GM18868 (cell line): ENCODE measurements around the gene C4orf50.

Source experiments
- ATAC-seq: cut with Tn5 transposase; IDR thresholded peaks from one replicate; pipeline ENCODE4 v1.9.1; 2021; ENCODE audit warnings: mild to moderate bottlenecking, moderate library complexity; ENCODE audit not compliant: unreplicated experiment

C4orf50 gene

DNA sequence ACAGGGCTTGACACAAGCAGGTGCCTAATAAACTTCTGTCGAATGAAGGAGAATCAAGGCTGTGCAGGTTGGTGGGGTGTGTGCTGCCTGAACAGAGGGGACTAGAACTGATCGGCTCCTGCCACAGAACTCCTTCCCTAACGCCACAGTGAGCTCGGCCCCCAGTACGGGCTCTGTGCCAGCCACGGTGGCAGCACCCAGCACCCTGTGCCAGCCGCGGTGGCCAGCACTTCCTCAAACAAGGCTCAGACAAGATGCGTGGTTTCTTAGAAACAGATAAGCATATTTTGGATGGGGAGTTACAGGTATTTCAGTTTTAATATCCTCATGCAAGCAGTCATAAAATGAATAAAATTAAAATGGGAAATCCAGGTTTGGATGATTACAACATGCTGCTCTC lies 26.0 kb upstream of the C4orf50 start:
- no peak for ATAC-seq

DNA sequence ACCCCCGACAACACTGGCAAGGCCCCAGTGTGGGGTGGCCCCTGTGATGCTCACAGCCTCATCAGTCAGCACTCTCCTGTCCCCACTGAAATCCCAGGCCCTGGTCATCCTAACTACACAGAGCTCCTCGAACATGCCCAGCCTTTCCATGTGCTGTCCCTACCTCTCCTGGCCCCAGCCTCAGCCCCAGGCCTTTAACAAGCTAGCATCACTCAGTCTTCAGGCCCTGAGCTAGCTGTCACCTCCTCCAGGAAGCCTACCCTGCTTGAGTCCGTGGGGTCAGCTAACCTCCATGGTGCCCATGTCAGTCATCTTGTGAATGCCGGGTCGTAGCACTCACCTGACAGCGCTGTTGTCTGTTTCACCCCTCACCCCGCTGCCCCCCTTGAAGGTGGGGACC lies 25.6 kb upstream of the C4orf50 start:
- no peak for ATAC-seq

DNA sequence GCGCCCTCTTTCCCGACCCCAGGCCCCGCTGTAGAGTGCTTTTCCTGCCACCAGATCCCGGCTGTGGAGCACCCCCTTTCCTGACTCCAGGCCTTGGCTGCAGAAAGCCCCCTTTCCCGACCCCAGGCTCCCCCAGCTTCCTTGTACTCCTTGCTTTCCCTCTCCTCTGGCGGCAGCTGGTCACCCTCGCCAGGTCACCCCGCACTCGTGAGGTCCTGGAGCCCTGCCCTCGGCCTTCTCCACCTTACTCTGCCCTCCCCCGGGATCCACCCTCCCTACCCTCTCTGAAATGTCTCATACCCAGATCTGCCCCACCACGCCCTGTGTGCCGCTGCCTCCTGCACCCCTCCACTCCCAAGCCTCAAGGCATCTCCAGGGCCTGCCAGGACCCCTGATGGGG lies 25.0 kb upstream of the C4orf50 start:
- ATAC-seq, result no peak

DNA sequence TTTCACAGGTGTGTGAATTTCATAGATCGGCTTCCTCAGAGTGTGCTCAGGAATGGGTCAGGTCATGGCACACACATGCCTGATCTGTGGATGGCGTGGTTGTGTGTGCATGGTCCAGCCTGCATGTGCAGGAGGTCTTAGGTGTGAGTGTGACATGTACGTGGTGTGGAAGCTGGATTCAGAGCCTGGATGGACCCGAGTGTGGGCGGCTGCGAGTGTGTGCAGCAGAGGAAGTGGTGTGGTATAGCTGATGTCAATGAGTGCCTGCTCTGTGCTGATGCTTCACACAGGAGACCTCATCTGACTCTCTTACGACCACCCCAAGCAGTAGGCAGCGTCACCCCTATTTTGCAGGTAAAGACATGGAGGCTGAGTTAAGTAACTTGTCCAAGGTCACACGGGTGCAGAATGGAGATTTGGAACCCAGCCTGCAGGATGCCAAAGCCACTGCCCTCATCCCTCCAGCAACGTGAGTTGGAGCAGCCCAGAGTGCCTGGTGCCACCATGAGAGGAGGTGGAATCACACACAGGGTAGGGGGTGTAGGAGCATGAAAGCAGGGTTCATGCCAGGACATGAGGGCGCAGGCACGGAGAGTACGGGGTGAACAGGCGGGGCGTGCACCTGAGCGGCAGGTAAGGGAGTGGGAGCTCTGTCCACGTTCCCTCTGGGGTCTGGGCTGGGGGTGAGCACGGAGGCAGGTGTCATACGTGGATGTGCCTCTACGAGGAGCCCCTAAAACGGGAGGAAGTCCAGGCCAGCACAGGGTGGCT lies 24.2 kb upstream of the C4orf50 start:
- no peak for ATAC-seq

DNA sequence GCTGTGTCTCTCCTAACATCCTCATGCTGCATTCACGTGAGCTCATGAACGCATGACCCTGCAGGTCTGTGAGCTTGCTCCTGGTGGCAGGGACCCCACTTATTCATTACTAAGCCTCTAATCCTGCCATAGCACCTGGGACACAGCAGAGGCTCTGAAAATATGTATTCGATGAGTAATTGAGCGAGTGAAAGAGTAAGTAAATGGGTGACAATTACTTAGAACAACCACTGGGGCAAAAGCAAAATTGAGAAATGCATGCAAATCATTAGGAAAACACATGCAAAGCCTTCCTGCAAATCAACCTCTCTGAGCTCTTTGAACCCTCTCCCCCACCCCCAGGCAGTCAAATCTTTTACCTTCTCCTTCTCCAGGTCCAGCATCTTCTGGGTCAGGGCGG lies 23.6 kb upstream of the C4orf50 start:
- no peak for ATAC-seq

DNA sequence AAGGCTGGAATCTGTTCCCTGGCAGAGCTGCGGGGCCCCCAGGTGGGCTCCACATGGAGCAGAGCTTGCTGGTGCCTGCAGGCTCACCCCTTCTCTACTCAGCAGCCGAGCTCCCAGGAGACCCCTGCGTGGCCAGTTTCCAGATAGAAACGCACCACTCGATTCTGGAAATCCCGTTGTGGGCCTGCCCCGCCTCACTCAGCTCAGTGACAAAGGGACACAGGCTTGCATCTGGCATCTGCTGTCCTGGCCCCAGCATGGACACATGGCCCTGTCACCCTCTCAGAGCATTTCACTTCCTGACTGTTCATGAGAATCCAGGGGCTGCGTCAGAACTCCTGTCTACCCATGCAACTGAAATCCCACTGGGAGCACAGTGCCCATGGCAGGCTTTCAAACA lies 20.5 kb upstream of the C4orf50 start:
- ATAC-seq, result no peak

DNA sequence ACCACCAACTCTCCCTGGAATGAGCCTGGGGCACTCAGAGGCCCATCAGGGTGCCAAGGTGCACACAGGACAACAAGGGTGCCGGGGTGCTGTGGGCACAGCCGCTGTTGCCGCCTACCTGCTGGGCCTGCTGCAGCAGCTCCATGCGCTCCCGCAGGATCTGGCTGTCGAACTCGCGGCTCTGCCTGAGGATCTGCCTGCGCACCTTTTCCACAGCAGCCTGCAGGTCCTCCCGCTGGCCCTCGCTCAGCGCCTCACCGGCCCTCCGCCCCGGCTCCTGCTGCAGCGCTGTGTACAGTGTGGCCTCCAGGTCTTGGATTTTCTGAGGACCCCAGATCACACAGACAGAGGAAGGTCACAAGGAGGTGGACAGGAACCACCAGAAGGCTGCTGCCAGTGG lies 17.6 kb upstream of the C4orf50 start:
- ATAC-seq, result no peak

DNA sequence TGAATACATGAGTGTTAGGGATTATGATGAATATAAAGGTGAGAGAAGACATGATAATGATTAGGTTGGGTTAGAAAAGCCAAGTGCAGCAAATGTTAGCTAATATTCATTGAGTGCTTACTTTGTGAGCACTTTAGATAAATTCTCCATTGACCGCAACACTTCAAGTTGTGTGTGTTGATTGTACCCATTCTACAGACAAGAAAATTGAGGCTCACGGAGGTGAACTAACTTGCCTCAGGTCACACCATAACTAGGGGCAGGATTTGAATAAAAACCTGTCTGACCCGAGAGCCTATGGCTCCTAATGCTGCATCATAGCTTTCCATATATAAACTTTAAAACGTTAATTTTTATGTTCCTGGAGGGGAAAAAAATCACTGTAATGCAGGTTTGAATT lies 15.2 kb upstream of the C4orf50 start:
- no peak for ATAC-seq

DNA sequence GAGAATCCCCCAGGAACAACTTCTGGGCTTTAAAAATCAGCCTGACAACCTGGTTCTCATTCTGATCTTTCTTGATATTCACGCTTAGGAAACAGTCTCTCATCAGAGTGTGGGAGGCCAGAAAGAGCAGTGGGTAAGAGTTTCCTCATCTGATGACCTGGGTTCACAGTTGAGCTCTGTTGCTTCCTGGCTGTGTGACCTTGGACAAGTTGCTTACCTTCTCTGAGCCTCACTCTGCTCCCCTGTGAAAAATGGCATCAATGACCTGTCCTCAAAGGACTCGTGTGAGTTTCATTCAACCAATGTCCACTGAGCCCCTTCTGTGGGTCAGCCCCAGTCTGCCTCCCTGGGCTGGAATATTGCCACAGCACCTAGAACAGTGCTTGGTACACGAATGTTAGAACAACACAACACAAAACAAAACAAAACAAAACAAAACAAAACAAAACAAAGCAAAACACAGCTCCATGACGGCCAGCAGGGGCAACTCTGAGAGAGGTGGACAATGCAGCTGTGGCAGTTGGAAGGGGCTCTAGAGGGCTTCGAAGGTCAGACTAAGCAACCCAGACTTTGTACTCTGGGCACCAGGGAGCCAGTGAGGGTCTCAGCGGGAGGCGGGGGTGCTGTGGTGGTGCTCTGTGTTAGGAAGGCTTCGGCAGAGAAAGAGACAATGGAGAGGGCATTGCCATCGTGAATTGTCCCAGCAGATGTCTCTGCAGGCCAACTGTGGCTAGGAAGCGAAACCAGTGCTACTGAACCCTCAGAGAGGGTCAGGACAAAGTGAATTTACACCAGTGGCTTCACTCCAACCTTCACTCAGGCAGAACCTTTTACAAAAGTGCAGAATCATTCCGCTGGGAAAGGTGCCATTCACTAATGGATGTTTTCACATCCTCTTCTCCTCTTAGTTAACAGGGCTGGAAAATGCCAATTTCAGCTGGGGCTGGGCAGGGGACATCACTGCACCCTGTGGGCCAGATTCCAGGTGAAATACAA lies 14.3 kb upstream of the C4orf50 start:
- no peak for ATAC-seq

DNA sequence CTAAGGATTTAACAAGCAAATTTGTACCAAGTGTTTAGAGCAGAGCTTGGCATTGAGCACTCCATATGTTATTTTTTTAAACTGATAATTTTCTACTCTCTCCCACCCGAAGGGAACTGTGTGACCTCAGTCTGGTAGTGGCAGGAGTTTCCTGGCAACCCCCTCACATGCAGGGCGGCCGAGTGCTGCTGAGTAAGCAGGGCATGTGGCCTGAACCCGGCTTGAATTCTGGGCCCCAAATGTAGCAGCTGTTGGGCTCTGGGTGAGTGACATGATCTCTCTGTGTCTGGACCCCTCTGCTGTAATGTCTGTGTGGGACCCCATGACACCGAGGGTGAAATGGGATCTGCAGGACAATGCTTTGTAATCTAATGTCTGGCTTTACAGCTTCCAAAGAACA lies 13.6 kb upstream of the C4orf50 start:
- ATAC-seq, result no peak

DNA sequence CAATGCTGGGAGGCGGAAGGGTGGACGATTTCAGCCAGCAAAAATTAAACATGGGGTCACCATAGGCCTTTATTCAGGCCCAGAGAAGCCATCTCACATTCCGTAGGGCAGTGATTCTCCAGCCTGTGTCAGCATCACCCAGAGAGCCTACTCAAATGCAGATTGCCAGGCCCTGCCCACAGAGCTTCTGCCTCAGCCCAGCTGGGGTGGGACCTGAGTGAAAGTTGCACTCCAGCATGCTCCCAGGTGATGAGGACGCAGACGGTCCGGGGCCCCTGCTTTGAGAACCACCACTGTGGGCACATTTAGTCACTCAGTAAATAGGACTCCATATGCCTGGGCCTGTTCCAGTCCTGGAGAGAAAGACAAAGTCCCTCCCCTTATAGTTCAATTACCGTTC lies 12.4 kb upstream of the C4orf50 start:
- no peak for ATAC-seq

DNA sequence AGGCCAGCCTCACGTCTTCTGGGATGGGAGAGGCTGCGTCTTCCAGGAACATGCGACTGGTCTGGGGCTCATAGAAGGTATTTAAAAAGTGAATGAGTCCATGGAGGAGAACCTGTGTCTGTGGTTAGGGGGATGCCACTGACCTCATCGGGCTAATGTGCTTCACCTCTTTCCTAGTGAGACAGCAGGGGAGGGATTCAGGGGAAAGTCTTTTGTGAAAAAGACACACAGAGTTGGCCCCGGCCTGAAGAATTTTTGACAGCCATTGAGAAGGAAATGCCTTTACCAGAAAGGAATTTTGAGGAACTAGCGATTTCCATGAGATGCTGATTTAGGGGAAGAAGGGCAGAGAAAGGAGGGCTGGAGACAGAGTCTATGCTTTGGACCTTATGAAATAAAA lies 11.0 kb upstream of the C4orf50 start:
- ATAC-seq, result no peak

DNA sequence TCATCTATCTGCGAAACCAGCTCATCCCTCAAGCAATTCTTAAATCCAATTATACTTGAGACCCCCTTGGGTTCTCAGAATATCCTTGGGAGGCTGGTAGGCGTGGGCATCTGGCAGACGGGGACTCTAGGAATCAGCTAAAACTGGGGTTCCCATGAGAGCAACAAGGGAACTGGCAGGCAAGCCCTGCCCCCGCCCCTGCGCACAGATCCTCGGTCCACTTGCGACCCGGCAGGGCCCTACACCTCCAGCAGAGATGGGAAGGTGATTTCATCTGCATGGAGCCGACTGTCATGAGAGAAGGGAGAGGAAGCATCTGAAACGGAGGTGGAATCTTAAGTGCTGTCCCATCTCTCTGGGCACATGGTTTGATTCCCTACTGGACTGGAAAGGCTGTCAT lies 9.9 kb upstream of the C4orf50 start:
- ATAC-seq, result no peak

DNA sequence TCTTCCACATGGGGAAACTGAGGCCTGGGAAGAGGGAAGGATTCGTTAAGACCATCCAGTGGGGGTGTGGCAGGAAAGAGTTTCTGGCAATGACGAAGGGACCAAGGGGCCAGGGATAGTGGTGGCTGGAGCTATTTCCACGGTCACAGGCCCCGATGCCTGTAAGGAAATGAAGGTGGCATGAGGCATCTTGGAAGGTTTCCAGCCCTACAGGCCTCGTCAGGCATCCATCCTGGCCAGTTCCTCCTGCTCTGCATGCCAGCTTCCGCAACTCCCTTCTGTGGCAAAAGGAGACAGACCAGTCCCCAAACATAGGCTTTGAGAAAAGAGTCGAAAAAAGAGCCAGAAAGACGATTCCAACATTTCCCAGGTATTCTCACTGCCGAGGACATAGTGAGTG lies 9.2 kb upstream of the C4orf50 start:
- ATAC-seq, result no peak

DNA sequence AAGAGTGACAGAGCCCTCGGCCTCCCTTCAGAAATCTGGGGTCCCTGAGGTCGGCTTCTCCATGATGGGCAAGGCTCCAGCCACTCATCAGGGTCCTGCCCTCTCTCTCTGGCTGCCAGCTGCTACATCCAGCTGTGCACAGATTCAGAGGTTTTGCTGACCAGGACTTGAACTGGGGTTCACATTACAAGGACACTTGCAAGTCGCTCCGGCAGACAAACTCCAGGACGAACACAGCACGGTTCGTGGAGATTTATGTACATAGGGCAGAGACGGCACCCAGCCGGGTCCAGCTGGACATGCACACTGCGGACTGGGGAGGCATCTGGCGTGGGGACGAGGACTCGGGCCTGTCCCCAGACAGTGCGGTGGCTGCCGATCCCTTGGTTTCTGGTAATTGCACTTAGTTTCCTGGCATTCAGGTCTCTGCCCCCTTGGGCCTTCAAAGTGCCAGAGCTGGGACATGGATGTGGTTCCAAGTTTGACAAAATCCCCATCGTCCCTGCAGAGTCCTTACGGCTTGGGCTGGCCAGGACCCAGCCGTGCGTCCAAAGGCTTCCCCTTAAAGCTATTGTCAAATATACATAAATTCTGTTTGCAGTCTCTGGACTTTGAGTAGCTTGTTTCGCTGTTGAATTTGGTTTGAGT lies 6.2 kb upstream of the C4orf50 start:
- no peak for ATAC-seq

DNA sequence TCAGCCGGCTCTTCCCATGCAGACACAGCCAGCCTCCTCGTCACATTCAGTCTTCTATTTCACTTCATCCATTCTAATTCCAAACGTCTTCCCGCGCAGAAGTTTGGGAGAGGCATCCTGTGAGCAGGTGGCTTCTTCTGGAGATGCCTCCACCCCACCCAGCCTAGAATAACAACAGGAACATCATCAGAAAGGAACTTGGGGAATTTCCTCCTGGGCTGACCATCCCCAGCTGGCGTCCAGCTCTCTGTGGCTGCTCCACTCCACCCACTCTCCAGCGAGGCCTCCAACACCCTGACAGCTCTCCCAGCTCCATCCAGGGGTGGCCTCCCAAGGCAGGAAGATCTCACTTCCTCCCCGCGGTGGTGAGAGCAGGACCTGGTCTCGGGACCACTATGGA lies 5.5 kb upstream of the C4orf50 start:
- ATAC-seq, result no peak

DNA sequence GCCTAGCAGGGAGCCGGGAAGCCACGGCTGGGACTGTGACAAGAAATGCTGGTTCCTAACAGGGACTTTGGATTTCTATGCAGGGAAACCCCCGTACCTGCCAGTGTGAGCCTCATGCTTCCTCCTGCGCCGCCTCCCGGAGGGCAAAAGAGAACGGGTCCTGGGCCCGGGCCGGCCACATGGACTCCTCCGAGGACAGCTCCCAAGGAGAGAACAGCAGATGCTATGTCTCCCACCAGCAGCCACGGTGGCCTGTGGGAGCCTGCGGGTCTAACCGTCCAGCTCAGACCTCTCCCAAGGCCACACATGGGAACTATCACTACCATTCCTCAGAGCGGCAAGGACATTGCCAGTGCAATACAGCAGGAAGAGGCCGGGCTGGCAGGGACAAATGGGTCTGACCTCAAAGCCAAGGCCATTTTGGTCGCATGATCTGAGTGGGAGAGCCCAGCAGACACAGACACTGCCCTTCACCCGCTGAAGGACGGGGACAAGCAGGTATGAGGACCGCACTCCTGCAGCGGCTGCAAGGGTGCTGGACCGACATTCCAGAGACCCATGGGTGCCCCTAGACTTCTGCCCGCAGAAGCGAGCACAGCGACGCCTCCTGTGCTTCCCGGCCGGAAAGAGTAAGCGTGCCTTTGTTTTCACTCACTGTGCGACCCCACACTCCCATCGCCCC lies 4.5 kb upstream of the C4orf50 start:
- no peak for ATAC-seq

DNA sequence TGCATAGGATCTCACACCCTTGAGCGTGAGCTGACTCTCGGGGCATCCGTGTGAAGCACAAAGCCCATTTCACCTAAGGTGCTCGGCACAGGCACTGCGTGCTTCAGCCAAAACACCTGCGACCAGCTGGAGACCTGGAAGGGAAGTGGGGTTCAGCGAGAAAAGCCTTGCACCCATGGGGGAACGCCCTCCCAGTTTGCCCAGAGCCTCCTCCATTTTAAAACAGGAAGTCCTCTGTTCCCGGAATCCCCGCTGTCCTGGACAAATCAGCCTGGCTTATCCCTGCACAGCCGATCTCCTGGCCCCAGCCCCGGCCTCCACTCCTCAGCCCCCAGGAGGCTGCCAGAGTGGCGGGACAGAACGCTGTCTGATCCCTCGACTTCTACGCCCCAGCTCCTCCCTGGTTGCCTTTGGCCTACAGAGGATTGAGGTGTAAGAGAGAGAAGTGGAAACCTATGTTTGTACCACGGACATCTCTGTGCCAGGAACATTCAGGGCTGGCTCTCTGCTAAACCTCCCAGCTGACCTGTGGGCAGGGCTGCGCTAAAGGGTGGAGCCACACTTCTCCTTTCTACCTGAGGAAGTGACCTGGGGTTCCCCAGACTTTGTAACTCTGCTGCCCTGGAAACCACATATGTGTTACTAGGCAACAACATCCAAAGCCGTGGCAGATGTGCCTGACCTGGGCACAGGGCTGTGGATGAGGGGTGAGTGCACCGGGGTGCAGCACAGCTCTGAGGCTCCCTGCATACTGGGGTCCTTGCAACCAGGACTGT lies 3.8 kb upstream of the C4orf50 start:
- ATAC-seq, result no peak

DNA sequence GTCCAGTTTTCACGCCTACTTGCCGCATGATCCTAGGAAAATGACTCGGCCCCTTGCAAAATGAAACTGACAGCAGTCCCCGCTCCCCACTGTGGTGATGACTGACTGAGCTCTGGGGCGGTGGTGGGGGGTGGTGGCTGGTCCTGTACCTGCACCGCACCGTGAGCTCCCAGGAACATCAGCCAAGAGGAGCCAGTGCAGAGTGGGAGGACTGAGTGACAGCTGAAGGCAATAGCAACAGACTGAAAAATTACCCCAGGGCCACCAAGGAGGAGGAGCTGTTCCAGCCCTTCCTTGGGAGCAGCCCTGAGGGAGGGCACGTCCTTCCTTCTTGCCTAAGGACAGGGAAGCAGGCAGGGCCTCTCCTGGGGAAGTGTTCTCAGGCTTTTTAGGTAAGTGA lies 2.4 kb upstream of the C4orf50 start:
- ATAC-seq, result no peak
